H1 (cell line): Measurements from ENCODE around the gene ZNF367.

ENCODE experiments used
- CEBPB ChIP-seq: IDR thresholded peaks from 2 replicates; pipeline ENCODE4 v1.6.1; 2012; ENCODE audit warnings: low read depth, low read length
- CHD2 ChIP-seq: IDR thresholded peaks from 2 replicates; pipeline ENCODE4 v1.6.1; 2012; ENCODE audit warnings: low read length, improper control_type of control experiment
- CTCF ChIP-seq, 3 experiments: IDR thresholded peaks; 1 replicate in 2 of 3; 2 replicates in 1 of 3; pipeline versions ENCODE4 v1.5.1 to v1.6.1; 2011; ENCODE audit warnings: low read length in 3 of 3, mild to moderate bottlenecking in 3 of 3, inconsistent platforms in 2 of 3, low read depth in 1 of 3, moderate library complexity in 1 of 3; ENCODE audit not compliant: insufficient read depth in 1 of 3; ENCODE audit errors: control extremely low read depth in 1 of 3
- EZH2 ChIP-seq: fragments of 200-600 bp; sonication (generic); IDR thresholded peaks from 2 replicates; pipeline ENCODE4 v1.7.1; 2012; ENCODE audit warnings: low read depth, mild to moderate bottlenecking, moderate library complexity, low read length, inconsistent platforms; ENCODE audit not compliant: severe bottlenecking
- GABPA ChIP-seq: IDR thresholded peaks from 2 replicates; pipeline ENCODE4 v1.6.1; 2011; ENCODE audit warnings: mild to moderate bottlenecking, low read length, moderate library complexity, borderline replicate concordance; ENCODE audit not compliant: insufficient read depth
- MAFK ChIP-seq: IDR thresholded peaks from 2 replicates; pipeline ENCODE4 v1.6.1; 2012; ENCODE audit warnings: low read depth, mild to moderate bottlenecking, improper control_type of control experiment, low read length
- MAX ChIP-seq: IDR thresholded peaks from 2 replicates; pipeline ENCODE4 v1.6.1; 2012; ENCODE audit warnings: inconsistent platforms
- POLR2A ChIP-seq, 2 experiments: IDR thresholded peaks; 1 replicate in 1 of 2; 2 replicates in 1 of 2; pipeline ENCODE4 v1.6.1; 2011; ENCODE audit warnings: low read depth in 2 of 2, low read length in 2 of 2, mild to moderate bottlenecking in 2 of 2; ENCODE audit errors: control extremely low read depth in 1 of 2
- POLR2AphosphoS5 ChIP-seq: IDR thresholded peaks from 2 replicates; pipeline ENCODE4 v1.6.1; 2011; ENCODE audit warnings: low read depth, low read length
- RAD21 ChIP-seq, 2 experiments: IDR thresholded peaks in 1 of 2; conservative IDR thresholded peaks in 1 of 2; 2 replicates each; pipeline ENCODE4 v1.6.1; 2011; ENCODE audit warnings: low read depth in 2 of 2, low read length in 2 of 2, improper control_type of control experiment in 1 of 2, inconsistent platforms in 1 of 2, mild to moderate bottlenecking in 1 of 2, moderate library complexity in 1 of 2
- SUZ12 ChIP-seq: fragments of 200-600 bp; sonication (generic); IDR thresholded peaks from 2 replicates; pipeline ENCODE4 v1.6.1; 2012; ENCODE audit warnings: mild to moderate bottlenecking, inconsistent platforms, low read length, moderate library complexity, mixed read lengths
- TCF12 ChIP-seq: IDR thresholded peaks from 2 replicates; pipeline ENCODE4 v1.6.1; 2011; ENCODE audit warnings: low read depth, mild to moderate bottlenecking, low read length

- TF ChIP-seq CTCF (IDR thresholded peaks at IDR 0.05; ENCODE audit: control extremely low read depth in 1 of 3, insufficient read depth in 1 of 3, low read depth in 1 of 3, low read length in 3 of 3) (no peak), CEBPB (no peak), MAX (no peak), GABPA (no peak), MAFK (no peak), SUZ12 (no peak), POLR2A (IDR thresholded peaks at IDR 0.05; ENCODE audit: control extremely low read depth in 1 of 2, low read depth in 2 of 2, low read length in 2 of 2) (no peak), CHD2 (no peak), POLR2AphosphoS5 (no peak), EZH2 (no peak), RAD21 (IDR thresholded peaks at IDR 0.05 in 1 of 2, conservative IDR thresholded peaks at IDR 0.05 in 1 of 2; ENCODE audit: low read depth in 2 of 2, low read length in 2 of 2) (no peak), TCF12 (no peak)
Observed at GRCh38 chr9:96460882-96461281, 42.7 kb upstream of the ZNF367 start.
